CD14-positive monocyte (primary cell): ENCODE data around the gene NINL. TPM values are rescaled to one million over a fixed set of nuclear protein-coding genes. Genes with fewer than 3 reads are reported as not detected.

Source experiments
- DNase-seq, 3 donors: peaks; one replicate each; pipeline ENCODE4 v3.0.0-alpha.2; 2011 to 2022
- H2AFZ ChIP-seq: 2 replicates; pipeline ENCODE4 v1.6.0; 2012; ENCODE audit warnings: mild to moderate bottlenecking, low read depth, low read length, inconsistent platforms; ENCODE audit not compliant: insufficient read depth, poor library complexity, severe bottlenecking
- H3K27ac ChIP-seq, 2 donors: 1 replicate in 1 of 2; 2 replicates in 1 of 2; pipeline ENCODE4 v1.5.1; 2012 to 2013; ENCODE audit warnings: low read length in 2 of 2, control low read depth in 1 of 2, inconsistent platforms in 1 of 2, low read depth in 1 of 2, mild to moderate bottlenecking in 1 of 2
- H3K27me3 ChIP-seq, 2 donors: one replicate each; pipeline versions ENCODE4 v1.6.0 to v1.6.1; 2011 to 2013; ENCODE audit warnings: low read length in 2 of 2; ENCODE audit not compliant: control insufficient read depth in 2 of 2, insufficient read depth in 2 of 2
- H3K36me3 ChIP-seq, 2 donors: replicated peaks in 1 of 2; 1 replicate in 1 of 2; 2 replicates in 1 of 2; pipeline versions ENCODE4 v1.5.1 to v1.6.1; 2012 to 2013; ENCODE audit warnings: low read length in 2 of 2, control low read depth in 1 of 2, inconsistent platforms in 1 of 2, mild to moderate bottlenecking in 1 of 2; ENCODE audit not compliant: insufficient read depth in 2 of 2, control insufficient read depth in 1 of 2
- H3K4me1 ChIP-seq, 2 donors: 1 replicate in 1 of 2; 2 replicates in 1 of 2; pipeline versions ENCODE4 v1.5.1 to v1.6.1; 2012 to 2013; ENCODE audit warnings: low read length in 2 of 2, control low read depth in 1 of 2, inconsistent platforms in 1 of 2, mild to moderate bottlenecking in 1 of 2, moderate library complexity in 1 of 2; ENCODE audit not compliant: insufficient read depth in 2 of 2, control insufficient read depth in 1 of 2
- H3K4me2 ChIP-seq: replicated peaks from 2 replicates; pipeline ENCODE3; 2012; ENCODE audit warnings: low read length, moderate library complexity, mild to moderate bottlenecking; ENCODE audit not compliant: poor library complexity, severe bottlenecking; ENCODE audit errors: extremely low read depth
- H3K4me3 ChIP-seq, 3 experiments: fragments of 200-600 bp in 1 of 3; sonication (generic) in 1 of 3; replicated peaks in 1 of 3; 1 replicate in 2 of 3; 2 replicates in 1 of 3; pipeline ENCODE4 v1.5.1; 2011 to 2013; ENCODE audit warnings: low read length in 3 of 3, mild to moderate bottlenecking in 3 of 3, control low read depth in 2 of 3, low read depth in 2 of 3, inconsistent platforms in 1 of 3, moderate library complexity in 1 of 3
- H3K79me2 ChIP-seq: 2 replicates; pipeline ENCODE4 v1.6.0; 2012; ENCODE audit warnings: mild to moderate bottlenecking, control low read depth, inconsistent platforms, low read length, moderate library complexity; ENCODE audit not compliant: insufficient read depth
- H3K9ac ChIP-seq: 2 replicates; pipeline ENCODE4 v1.6.0; 2017; ENCODE audit warnings: low read length, mild to moderate bottlenecking; ENCODE audit not compliant: insufficient read depth, poor library complexity, severe bottlenecking
- H3K9me3 ChIP-seq, 2 donors: replicated peaks in 1 of 2; 1 replicate in 1 of 2; 2 replicates in 1 of 2; pipeline versions ENCODE4 v1.5.1 to v1.6.1; 2012 to 2013; ENCODE audit warnings: low read length in 2 of 2, control low read depth in 1 of 2; ENCODE audit not compliant: control insufficient read depth in 1 of 2, insufficient read depth in 1 of 2
- H4K20me1 ChIP-seq: 2 replicates; pipeline ENCODE4 v1.6.0; 2012; ENCODE audit warnings: mild to moderate bottlenecking, low read length, control low read depth, moderate library complexity; ENCODE audit not compliant: insufficient read depth
- H3K27ac Mint-ChIP-seq, 7 donors: one replicate each; pipeline ENCODE4 v1.8.0; 2020; ENCODE audit warnings: mild to moderate bottlenecking in 7 of 7, mixed read lengths in 7 of 7, moderate library complexity in 6 of 7, inconsistent platforms in 2 of 7
- H3K27me3 Mint-ChIP-seq, 3 donors: one replicate each; pipeline ENCODE4 v1.8.0; 2021 to 2022; ENCODE audit warnings: low read depth in 3 of 3, mild to moderate bottlenecking in 3 of 3, mixed read lengths in 3 of 3, moderate library complexity in 3 of 3, inconsistent platforms in 1 of 3
- H3K36me3 Mint-ChIP-seq, 2 donors: one replicate each; pipeline ENCODE4 v1.8.0; 2020; ENCODE audit warnings: mixed read lengths in 2 of 2, inconsistent platforms in 1 of 2, mild to moderate bottlenecking in 1 of 2
- H3K4me1 Mint-ChIP-seq: one replicate; pipeline ENCODE4 v1.8.0; 2020; ENCODE audit warnings: mild to moderate bottlenecking, mixed read lengths
- H3K4me3 Mint-ChIP-seq, 2 donors: one replicate each; pipeline ENCODE4 v1.8.0; 2020; ENCODE audit warnings: mild to moderate bottlenecking in 2 of 2, mixed read lengths in 2 of 2, moderate library complexity in 1 of 2
- H3K9me3 Mint-ChIP-seq, 7 donors: one replicate each; pipeline ENCODE4 v1.8.0; 2020 to 2022; ENCODE audit warnings: mixed read lengths in 7 of 7, mild to moderate bottlenecking in 6 of 7, moderate library complexity in 6 of 7, inconsistent platforms in 2 of 7
- CTCF ChIP-seq: fragments of 200-600 bp; IDR thresholded peaks from one replicate; pipeline ENCODE4 v1.8.0; 2022; ENCODE audit warnings: antibody characterized with exemption, mild to moderate bottlenecking
- WGBS: methylation state at CpG from one replicate; pipeline ENCODE4 v1.1.5; 2013; ENCODE audit warnings: missing lambda C conversion rate; ENCODE audit not compliant: insufficient coverage; 5-methylcytosine and 5-hydroxymethylcytosine counted together
- intact Hi-C, 2 donors: fragments of 100-400 bp; cut with micrococcal nuclease; formaldehyde crosslinking; loops; one replicate each; pipeline versions ENCODE4 v1.15.0 to v1.15.1; 2023
- polyA plus RNA-seq, 3 donors: library from polyadenylated mRNA; depleted of rRNA in 1 of 3; unstranded in 2 of 3; stranded (reverse) in 1 of 3; fragments of 300-500 nt in 2 of 3; fragments of >200 nt in 1 of 3; fragmentation: Illumina TruSeq in 2 of 3; gene quantifications; 1 replicate in 2 of 3; 2 replicates in 1 of 3; pipeline ENCODE4 v1.2.3, GENCODE V29; 2012 to 2021

Gene NINL
- polyA plus RNA-seq, 3 donors = 0.08 to 0.15 TPM; not detected in 1

DNA sequence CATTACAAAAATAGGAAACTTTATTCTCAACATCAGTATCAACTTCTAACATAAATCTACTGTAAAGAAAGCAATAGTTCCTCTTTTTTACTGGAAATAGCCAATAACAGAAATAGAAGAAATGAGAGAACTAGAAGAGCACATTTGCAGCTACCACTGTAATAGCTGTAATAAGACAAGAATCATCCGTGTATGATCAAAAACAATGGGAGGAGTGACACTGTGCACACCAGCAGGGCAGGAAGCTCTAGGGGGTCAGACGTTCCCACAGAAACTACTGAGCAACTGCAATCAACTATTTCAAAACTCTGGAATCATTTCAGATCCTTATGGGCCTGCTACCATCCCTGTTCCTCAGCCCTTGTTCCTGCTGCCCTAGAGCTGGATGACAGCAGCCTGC is 43.7 kb downstream of the NINL start:
- H3K9me3 ChIP-seq = no peaks in the 10 kb centered on the region
- no peaks in the 10 kb centered on the region for H3K79me2 ChIP-seq
- peak overlapping the region in 1 of 2 donors; percentile 54 for H3K4me3 Mint-ChIP-seq
- H3K27ac ChIP-seq = no peak overlapping the region
- peaks cover 13% of the 10 kb centered on the region for H3K4me1 Mint-ChIP-seq
- intact Hi-C loops = no loop called here
- no peaks in the 10 kb centered on the region for H4K20me1 ChIP-seq
- H3K36me3 ChIP-seq = no peaks in the 10 kb centered on the region
- no peaks in the 10 kb centered on the region for H3K9me3 Mint-ChIP-seq
- peak overlapping the region; percentile 19 for H3K9ac ChIP-seq
- H3K27me3 Mint-ChIP-seq = peaks cover 0 to 5% (median 2%) of the 10 kb centered on the region in 3 donors
- peak in 1 of 3 donors; percentile 1 for DNase-seq
- H3K4me3 ChIP-seq = no peak overlapping the region
- H3K27me3 ChIP-seq = no peaks in the 10 kb centered on the region
- peaks cover 7 to 9% of the 10 kb centered on the region in 2 donors for H3K4me1 ChIP-seq
- WGBS = 0% methylated on average over 2 of the region's 2 CpGs
- H3K27ac Mint-ChIP-seq = peak overlapping the region in 1 of 7 donors; percentile 66
- peak overlapping the region; percentile 39 for H2AFZ ChIP-seq
- H3K4me2 ChIP-seq = peak overlapping the region; percentile 2
- TF ChIP-seq CTCF = no peak
- no peaks in the 10 kb centered on the region for H3K36me3 Mint-ChIP-seq

DNA sequence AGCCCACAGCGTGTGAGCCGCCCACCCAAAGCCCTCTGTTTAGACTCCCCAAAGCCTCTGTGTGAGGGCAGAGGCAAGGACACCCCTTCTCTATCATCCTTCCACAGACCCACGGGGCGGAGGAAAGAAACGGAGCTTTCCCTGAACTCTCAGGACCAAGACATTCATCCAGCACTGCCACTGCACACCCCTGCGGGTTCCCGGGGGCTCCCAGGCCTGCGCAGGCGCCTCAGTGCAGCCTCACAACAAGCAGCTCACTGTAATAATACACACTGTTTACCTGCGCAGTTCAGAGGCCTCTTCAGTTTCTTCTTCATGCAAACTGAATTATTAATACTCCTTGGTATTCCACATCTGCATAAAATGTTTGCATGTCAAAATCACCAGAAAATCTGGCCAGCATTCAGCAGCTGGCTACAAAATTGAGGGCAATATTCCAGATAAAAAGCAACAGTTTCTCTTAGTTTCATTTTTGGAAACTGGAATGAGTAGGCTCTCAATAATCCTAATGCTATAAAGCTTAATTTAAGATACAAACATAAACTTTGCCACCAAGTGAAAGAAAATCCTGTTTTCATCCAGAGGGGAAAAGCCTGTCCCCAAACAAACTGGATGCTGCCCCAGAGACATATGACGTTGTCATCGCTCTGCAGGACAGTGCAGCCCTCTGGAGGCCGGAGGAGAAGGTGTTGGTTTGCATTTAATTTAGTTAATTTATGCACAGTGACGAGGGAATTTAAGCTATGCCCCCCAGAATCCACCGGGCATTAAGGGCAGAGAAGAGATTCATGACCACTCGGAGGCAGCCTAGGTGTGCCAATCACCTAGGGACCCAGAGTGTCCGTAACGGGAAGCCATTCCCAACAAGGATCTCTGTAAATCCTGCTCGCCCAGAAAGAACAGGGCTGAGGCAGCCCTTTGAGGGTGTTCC is 45.3 kb downstream of the NINL start:
- WGBS = 91% methylated on average over 15 of the region's 19 CpGs

More for the DNA sequence above, 45.3 kb downstream of the NINL start:
- H3K36me3 Mint-ChIP-seq = no peaks in the 10 kb centered on the region
- peaks cover 13% of the 10 kb centered on the region for H3K4me1 Mint-ChIP-seq
- Histone ChIP-seq H4K20me1 (no peaks in the 10 kb centered on the region), H3K79me2 (no peaks in the 10 kb centered on the region), H3K4me3 (no peak overlapping the region), H2AFZ (no peak overlapping the region), H3K9me3 (no peaks in the 10 kb centered on the region), H3K4me2 (no peak overlapping the region), H3K27me3 (no peaks in the 10 kb centered on the region), H3K36me3 (no peaks in the 10 kb centered on the region), H3K27ac (no peak overlapping the region), H3K9ac (no peak overlapping the region), H3K4me1 (peaks cover 7 to 9% of the 10 kb centered on the region in 2 donors)
- no peak overlapping the region for H3K4me3 Mint-ChIP-seq
- H3K27me3 Mint-ChIP-seq = peaks cover 0 to 4% (median under 1%) of the 10 kb centered on the region in 3 donors
- peaks cover 0 to 2% (median 0%) of the 10 kb centered on the region in 7 donors for H3K9me3 Mint-ChIP-seq
- no peak for TF ChIP-seq CTCF
- H3K27ac Mint-ChIP-seq = no peak overlapping the region
- DNase-seq = no peak
- intact Hi-C loops = no loop called here
